HL-60/S4 treated with phorbol 12-myristate 13-acetate at 8.2 ng/mL for 4 days and 3 days (cell line): ENCODE results near the gene ACBD4.
"Not testable (repeated sequence)": the region's sequence is repeated elsewhere in the genome, so short reads cannot be mapped to it uniquely, and the experiment has no call there.

Experiments used
- in situ Hi-C: fragments of 300-500 bp; cut with MboI; formaldehyde crosslinking; loops from 2 replicates; pipeline ENCODE4 v1.15.0; 2022; ENCODE audit warnings: low sequenced_read_pairs

ACBD4 gene

GRCh38 chr17:45117848-45118646 is 17.4 kb upstream of the ACBD4 start:
- in situ Hi-C loops = no loop called here

DNA sequence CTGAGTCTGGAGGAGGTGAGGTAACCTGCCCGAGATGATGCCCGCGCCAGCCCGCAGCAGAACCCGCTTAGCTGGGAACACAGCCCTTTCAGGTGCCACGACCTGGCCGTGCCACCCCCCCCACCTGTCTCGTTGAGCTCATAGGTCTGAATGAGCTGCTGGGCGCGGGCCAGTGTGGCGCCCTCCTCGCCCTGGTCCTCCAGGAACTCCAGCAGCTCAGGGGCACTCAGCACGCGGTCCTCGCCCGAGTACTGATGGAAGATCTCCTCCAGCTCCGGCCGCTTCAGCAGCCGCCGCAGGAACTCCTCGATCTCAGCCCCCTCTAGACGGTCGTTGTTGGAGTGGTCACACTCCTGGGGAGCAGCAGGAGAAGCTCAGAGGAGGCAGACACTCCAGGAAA is 16.8 kb upstream of the ACBD4 start:
- in situ Hi-C loops = no loop called here

DNA sequence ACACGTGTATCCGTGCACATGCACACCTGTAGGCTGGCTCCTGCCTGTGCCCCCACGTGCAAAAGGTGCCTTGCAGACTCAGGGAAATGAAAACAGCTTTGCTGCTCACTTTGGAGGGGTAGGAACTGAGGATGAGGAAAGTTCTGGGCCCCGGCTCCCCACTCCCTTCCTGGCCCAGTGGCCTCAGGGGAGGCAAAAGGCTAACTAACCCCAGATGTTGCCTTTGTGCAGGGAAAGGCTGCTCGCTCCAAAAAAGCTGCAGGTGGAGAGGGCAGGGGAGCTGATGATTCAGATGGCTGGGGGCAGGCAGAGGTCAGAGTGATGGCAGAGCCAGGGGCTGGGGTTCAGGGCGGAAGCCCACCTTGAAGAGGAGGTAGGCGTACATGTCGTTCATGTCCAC is 15.5 kb upstream of the ACBD4 start:
- in situ Hi-C loops = no loop called here

DNA sequence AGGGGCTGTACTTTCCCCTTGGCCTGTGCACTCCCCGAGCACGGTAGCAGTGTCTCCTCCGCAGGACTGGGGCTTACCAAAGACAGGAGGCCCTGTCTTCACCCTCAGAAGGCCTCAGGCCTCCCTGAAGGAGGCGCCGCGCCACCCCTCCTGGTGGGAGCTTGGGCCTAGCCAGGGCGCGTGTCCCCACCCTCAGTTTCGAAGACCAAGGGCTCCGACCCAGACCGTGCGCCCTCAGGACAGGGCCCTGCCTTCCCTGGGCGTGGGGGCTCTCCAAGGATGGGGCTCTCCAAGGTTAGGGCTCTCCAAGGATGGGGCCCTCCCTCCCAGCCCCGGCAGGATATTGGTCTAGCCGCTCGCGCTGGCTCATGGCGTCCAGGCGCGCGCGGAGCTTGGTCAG is 14.9 kb upstream of the ACBD4 start:
- in situ Hi-C loops = no loop called here

DNA sequence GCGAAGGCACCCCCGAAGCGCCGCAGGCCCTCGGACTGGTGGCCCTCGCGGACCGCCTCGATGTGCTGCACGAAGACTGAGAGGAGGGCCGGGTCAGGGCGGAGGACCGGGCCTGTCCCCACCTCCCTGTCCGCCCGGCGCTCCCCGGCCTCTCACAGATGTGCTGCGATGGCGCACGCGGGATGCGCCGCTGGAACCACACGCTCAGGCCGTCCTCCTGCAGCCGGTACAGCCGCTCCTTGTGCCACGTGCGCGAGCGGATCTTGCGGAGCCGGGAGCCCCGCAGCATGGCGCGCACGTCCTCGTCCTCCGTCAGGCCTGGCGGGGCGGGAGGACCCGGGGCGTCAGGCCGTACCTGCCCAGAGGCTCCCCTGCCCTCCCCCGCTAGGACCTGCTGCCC is 14.4 kb upstream of the ACBD4 start:
- in situ Hi-C loops = no loop called here

GRCh38 chr17:45123076-45123770 is 12.3 kb upstream of the ACBD4 start:
- in situ Hi-C loops = no loop called here

GRCh38 chr17:45123930-45124796 is 11.3 kb upstream of the ACBD4 start:
- in situ Hi-C loops = no loop called here

DNA sequence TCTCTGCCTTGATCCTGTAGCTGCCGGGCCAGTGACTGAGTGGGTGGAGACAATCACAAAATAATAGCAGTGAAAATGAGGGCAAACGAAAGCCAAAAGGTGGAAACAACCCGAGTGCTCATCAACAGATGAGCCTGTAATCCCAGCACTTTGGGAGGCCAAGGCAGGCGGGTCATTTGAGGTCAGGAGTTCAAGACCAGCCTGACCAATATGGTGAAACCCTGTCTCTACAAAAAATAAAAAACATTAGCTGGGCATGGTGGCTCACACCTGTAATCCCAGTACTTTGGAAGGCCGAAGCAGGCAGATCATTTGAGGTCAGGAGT is 10.7 kb upstream of the ACBD4 start:
- in situ Hi-C loops = not testable (repeated sequence)

DNA sequence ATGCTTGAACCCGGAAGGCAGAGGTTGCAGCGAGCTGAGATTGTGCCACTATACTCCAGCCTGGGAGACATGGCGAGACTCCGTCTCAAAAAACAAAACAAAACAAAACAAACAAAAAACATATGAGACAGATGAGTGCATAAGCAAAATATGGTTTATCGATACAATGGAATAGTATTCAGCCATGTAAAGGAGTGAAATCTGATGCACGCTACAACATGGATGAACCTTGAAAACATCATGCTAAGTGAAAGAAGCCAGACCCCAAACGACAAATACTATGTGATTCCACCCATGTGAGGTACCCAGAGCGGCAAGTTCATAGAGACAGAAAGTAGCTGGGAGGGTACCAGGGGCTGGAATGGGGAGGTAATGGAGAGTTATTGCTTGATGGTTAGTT is 10.0 kb upstream of the ACBD4 start:
- in situ Hi-C loops = no loop called here

DNA sequence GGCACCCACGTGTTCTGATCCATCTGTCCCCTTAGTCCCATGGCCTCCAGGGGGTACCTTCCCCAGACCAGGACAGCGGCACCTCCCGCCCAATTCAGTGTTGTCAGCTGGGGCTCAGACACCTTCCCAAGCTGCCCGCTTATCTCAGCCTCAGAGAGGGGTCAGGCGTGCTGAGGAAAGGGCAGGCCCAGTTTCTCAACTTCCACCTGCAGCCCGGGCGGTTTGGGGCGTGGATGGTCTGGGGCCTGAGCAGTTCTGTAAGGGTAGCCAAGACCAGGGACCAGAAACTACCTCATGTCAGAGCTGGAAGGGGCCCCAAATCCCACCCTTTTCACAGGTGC is 8.3 kb upstream of the ACBD4 start:
- in situ Hi-C loops = no loop called here

DNA sequence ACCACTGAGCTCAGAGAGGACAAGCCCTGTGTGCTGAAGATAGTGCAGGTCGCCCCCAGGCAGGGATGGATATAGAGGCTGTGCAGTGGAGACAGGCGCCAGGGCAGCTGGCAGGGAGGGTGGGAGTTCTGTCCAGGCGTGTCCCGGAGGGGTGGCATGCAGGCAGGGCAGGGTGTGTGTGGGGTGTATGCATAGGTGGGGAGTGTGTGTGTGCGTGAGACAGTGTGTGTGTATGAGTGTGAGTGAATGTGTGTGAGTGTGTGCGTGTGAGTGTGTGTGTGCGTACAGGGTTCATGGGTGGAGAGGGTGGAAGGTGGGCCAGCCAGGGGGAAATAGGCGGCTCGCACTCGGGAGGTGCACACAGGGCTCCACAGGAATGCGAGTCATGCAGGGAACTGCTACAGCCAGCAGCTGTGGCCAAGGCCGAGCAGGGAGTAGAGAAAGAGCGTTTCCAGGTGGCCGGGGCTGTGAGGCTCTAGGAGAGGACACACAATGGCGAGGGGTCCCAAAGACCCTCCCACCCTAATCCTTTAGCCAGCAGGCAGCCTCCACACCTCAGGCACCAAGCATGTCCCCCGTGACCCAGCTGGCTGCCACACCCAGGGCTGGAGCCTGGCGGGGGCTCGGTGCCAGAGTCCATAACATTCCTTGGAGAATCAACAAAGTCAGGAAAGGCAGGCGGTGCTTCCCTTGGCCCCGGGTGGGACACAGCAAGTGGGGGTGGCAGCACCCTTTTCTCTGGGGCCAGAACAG is 7.8 kb upstream of the ACBD4 start:
- in situ Hi-C loops = no loop called here

DNA sequence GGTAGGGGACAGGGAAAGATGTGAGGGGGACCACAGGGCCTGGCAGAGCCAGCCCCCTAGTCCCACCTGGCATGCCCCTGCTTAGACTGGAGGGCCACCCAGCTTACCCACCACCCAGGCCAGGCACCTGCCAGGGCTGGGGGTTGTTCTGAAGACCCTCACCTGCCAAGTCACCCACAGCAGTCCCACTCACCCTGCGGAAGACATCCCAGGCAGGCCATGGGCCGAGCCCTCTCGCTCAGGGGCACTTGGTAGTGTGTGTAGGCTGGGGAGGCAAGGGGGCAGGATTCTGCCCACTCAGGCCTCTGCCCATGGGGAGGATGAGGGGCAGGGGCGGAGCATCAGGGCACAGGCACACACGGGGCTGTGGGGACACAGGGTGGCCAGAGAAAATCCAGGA is 7.2 kb upstream of the ACBD4 start:
- in situ Hi-C loops = no loop called here

DNA sequence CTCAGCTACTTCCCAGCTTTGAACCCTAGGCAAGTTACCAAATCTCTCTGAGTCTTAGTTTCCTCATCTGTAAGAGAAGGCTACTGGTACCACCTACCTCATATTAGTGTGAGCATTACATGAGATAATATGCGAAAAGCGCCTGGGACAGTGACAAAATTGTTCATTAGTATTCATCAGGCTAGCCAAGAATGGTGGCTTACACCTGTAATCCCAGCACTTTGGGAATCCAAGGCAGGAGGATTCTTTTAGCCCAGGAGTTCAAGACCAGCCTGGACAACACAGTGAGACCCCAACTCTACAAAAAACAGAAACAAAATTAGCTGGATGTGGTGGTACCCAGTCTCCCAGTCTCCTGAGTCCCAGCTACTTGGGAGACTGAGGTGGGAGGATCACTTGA is 6.5 kb upstream of the ACBD4 start:
- in situ Hi-C loops = no loop called here

DNA sequence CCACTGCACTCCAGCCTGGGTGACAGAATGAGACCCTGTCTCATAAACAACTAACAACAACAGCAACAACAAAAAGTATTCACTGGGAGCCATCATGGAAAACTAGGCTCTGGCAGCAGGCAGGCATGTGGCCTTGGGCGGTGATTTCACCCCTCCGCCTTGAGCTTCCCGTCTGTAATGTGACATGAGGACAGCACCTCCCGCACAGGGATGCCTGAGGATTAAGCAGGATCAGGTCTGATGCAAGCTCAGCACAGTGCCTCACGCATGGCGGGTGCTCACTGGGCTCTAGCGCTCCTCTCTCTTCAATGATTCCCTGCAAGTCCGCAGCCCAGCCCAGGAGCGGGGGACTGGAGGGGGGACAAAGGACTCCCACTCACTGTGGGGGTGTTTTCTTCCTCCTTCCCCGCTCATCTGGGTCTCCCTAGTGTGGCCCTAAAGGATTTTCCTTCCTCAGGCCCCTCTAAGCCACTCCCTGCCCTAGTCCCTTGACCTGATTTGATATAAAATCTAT is 6.0 kb upstream of the ACBD4 start:
- in situ Hi-C loops = no loop called here

- in situ Hi-C loops = no loop called here
Observed at GRCh38 chr17:45129940-45130680, 5.4 kb upstream of the ACBD4 start.

GRCh38 chr17:45130681-45131615 is 4.5 kb upstream of the ACBD4 start:
- in situ Hi-C loops = no loop called here

- in situ Hi-C loops = no loop called here
Observed at GRCh38 chr17:45131616-45132319, 3.7 kb upstream of the ACBD4 start.

GRCh38 chr17:45132320-45132571 is 3.2 kb upstream of the ACBD4 start, which contains the start of gene PLCD3:
Gene PLCD3, minus strand, starts transcription at chr17:45132515. Its CDS starts 105 bp downstream, at chr17:45132410.
- in situ Hi-C loops = no loop called here
